ENCODE data around the gene PROSER3. TPM values are rescaled to one million over a fixed set of nuclear protein-coding genes. Genes with fewer than 3 reads are reported as not detected.
A peak's percentile ranks its signal among the peaks of the same experiment; 100 is the strongest.

The PROSER3 gene
- total RNA-seq, 3 donors from 2014 or later (not counting 1 experiment from before 2014, with no cell fraction given): 33.1 to 40.2 (median 35.9) TPM

DNA sequence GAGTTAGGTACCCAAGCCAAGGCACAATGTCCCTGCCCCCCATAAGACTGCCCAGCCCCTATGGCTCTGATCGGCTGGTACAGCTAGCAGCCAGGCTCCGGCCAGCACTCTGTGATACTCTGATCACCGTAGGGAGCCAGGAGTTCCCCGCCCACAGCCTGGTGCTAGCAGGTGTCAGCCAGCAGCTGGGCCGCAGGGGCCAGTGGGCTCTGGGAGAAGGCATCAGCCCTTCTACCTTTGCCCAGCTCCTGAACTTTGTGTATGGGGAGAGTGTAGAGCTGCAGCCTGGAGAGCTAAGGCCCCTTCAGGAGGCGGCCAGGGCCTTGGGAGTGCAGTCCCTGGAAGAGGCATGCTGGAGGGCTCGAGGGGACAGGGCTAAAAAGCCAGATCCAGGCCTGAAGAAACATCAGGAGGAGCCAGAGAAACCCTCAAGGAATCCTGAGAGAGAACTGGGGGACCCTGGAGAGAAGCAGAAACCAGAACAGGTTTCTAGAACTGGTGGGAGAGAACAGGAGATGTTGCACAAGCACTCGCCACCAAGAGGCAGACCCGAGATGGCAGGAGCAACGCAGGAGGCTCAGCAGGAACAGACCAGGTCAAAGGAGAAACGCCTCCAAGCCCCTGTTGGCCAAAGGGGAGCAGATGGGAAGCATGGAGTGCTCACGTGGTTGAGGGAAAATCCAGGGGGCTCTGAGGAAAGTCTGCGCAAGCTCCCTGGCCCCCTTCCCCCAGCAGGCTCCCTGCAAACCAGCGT, 43.2 kb upstream of the PROSER3 start:
- H3K9me3 Mint-ChIP-seq: no peaks in the 10 kb centered on the region
- no peak overlapping the region for H3K27ac Mint-ChIP-seq
- TF ChIP-seq CTCF (IDR thresholded peaks at IDR 0.05): no peak
- H3K27me3 Mint-ChIP-seq (ENCODE audit: low read depth in 2 of 2): no peaks in the 10 kb centered on the region
- Histone ChIP-seq H3K36me3 (ENCODE audit: control insufficient read depth, insufficient read depth, low read length) (no peaks in the 10 kb centered on the region), H3K9me3 (ENCODE audit: control insufficient read depth, insufficient read depth, low read length) (no peaks in the 10 kb centered on the region), H3K27me3 (ENCODE audit: control insufficient read depth, insufficient read depth, low read length) (no peaks in the 10 kb centered on the region), H3K27ac (ENCODE audit: low read length) (peak overlapping the region; percentile 35), H3K4me1 (ENCODE audit: control insufficient read depth, insufficient read depth, low read length) (peaks cover 53% of the 10 kb centered on the region), H3K4me3 (ENCODE audit: low read length) (no peak overlapping the region)
- H3K4me1 Mint-ChIP-seq: peaks cover 10 to 41% of the 10 kb centered on the region in 2 donors
- H3K4me3 Mint-ChIP-seq: peak overlapping the region; percentile 59
- ATAC-seq (no peak), DNase-seq (peak in 1 of 2 donors; percentile 41)
- intact Hi-C loops (cut with micrococcal nuclease): no loop called here
- 76% methylated on average over 14 of the region's 14 CpGs for WGBS (ENCODE audit: insufficient coverage)
- H3K36me3 Mint-ChIP-seq: no peaks in the 10 kb centered on the region

- WGBS (ENCODE audit: insufficient coverage): 89% methylated on average over 7 of the region's 7 CpGs
- ATAC-seq: no peak
- no peaks in the 10 kb centered on the region for H3K27me3 Mint-ChIP-seq (ENCODE audit: low read depth in 2 of 2)
- peaks cover 15 to 45% of the 10 kb centered on the region in 2 donors for H3K4me1 Mint-ChIP-seq
- intact Hi-C loops (cut with micrococcal nuclease): no loop called here
- no peak overlapping the region for H3K4me3 Mint-ChIP-seq
- H3K27ac Mint-ChIP-seq: no peak overlapping the region
- no peak for DNase-seq
- no peaks in the 10 kb centered on the region for H3K9me3 ChIP-seq (ENCODE audit: control insufficient read depth, insufficient read depth, low read length)
- no peaks in the 10 kb centered on the region for H3K9me3 Mint-ChIP-seq
- H3K36me3 ChIP-seq (ENCODE audit: control insufficient read depth, insufficient read depth, low read length): peaks cover 4% of the 10 kb centered on the region
- no peaks in the 10 kb centered on the region for H3K27me3 ChIP-seq (ENCODE audit: control insufficient read depth, insufficient read depth, low read length)
- no peaks in the 10 kb centered on the region for H3K36me3 Mint-ChIP-seq
- peaks cover 53% of the 10 kb centered on the region for H3K4me1 ChIP-seq (ENCODE audit: control insufficient read depth, insufficient read depth, low read length)
- no peak for TF ChIP-seq CTCF (IDR thresholded peaks at IDR 0.05)
- no peak overlapping the region for H3K4me3 ChIP-seq (ENCODE audit: low read length)
- H3K27ac ChIP-seq (ENCODE audit: low read length): peak overlapping the region; percentile 79
Measured at GRCh38 chr19:35715355-35715809, 42.6 kb upstream of the PROSER3 start.

- Mint-ChIP-seq H3K4me1 (peaks cover 16 to 51% of the 10 kb centered on the region in 2 donors), H3K9me3 (no peaks in the 10 kb centered on the region), H3K27me3 (ENCODE audit: low read depth in 2 of 2) (no peaks in the 10 kb centered on the region), H3K27ac (peak overlapping the region; percentile 94 to 98), H3K36me3 (no peaks in the 10 kb centered on the region), H3K4me3 (peak overlapping the region; percentile 99)
- H3K27me3 ChIP-seq (ENCODE audit: control insufficient read depth, insufficient read depth, low read length): no peaks in the 10 kb centered on the region
- ATAC-seq: no peak
- peak in 1 of 2 donors; percentile 55 for DNase-seq
- peak overlapping the region; percentile 79 for H3K27ac ChIP-seq (ENCODE audit: low read length)
- peak overlapping the region; percentile 86 for H3K4me3 ChIP-seq (ENCODE audit: low read length)
- no peak for TF ChIP-seq CTCF (IDR thresholded peaks at IDR 0.05)
- WGBS (ENCODE audit: insufficient coverage): 2% methylated on average over 52 of the region's 52 CpGs
- H3K36me3 ChIP-seq (ENCODE audit: control insufficient read depth, insufficient read depth, low read length): peaks cover 7% of the 10 kb centered on the region
- intact Hi-C loops (cut with micrococcal nuclease): loop anchor here (1.0 to 2.0 kb wide), 4 partner anchors 14 to 205 kb away; partner anchors contain the start of gene RBM42
- peaks cover 53% of the 10 kb centered on the region for H3K4me1 ChIP-seq (ENCODE audit: control insufficient read depth, insufficient read depth, low read length)
- no peaks in the 10 kb centered on the region for H3K9me3 ChIP-seq (ENCODE audit: control insufficient read depth, insufficient read depth, low read length)
Measured at GRCh38 chr19:35715981-35716800, 41.8 kb upstream of the PROSER3 start.

Data from natural killer cell (primary cell).